Fibroblast of skin of left quadriceps (primary cell): ENCODE data around the gene AOAH.

ENCODE experiments used
- DNase-seq, 2 experiments: peaks; one replicate each; pipeline ENCODE4 v3.0.0-alpha.2; 2013; ENCODE audit warnings: low read depth in 2 of 2

AOAH gene

DNA sequence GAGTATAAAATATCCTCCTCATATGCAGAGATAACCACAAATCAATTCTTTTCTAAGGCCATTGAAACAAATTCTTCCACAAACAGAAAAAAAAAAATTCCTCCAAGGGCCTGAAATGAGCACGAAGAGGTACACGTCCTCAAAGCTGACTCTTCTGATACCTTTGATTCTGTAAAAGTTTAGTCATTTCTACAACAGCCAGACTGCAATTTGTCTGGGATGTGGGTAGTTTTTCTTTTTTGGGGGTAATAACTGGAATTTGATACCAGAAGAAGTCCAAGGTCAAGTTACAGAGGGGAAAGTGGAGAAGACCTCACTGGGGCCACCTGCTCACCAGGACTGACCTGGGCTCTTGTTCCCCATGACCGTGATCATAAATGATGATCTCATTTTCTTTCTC is 121.8 kb downstream of the AOAH start:
- DNase-seq = no peak

DNA sequence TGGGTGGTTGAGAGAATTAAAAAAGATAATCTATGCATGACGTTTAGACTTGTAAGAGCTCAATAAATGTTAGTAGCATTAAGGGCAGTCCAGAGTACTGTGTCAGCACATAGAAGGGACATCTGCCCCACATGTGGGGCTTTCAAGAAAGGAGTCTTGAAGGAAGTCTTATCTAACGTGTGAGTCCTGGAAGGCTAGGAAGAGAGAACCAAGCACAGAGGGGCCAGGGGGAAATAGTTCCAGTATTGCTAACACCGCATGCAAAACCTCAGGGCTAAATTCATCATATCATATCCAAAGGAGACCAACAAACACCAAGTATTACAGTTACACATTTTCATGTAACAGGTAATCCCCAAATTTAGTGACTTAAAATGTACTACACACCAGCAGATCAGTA is 122.7 kb downstream of the AOAH start:
- DNase-seq = no peak

DNA sequence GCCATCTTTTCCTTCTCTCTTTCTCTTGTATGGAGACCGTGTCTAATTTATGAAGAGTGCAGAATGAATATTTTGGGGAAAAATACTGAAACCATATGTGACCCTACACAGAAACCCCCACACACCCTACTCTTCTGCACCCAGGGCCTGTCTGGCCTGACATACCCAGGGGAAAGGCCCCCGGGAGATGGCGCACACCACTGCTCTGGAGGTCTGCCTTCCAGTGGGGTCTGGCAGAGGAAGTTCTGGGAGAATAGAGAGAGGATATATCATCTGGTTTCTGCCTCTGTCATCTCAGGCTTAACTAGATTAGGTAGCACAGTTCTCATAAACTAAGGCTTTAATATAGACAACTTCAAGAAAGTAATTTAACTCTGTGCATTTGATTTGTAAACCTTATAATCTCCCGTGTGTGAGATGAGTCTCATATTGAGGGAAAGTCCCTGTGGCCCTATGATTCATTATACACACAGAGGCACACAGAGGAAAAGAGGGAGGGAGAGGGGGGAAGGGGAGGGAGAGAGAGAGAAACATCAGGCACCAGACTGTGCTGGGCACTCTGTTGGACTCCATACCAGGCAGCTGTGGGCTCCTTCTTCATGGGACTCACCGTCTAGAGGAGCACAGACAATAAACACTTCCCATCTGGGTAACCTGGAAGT is 123.3 kb downstream of the AOAH start:
- DNase-seq = peak in 1 of 2 experiments; percentile 4

DNA sequence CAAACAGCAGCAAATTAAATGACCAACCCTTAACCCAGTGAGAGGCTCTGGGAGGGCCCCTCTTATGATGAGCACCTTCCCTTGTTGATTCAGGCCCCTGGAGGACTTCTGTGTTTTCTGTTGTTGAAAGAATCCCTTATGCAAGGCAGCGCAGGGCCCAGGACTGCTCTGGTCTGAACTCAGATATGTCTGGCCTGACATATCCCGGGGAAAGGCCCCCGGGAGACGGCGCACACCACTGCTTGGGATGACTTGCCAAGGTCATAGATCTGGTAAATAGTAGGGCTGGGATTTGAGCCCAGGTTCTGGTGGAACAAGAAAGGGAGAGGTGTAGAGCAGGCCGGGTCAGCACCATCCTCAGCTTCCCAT is 124.0 kb downstream of the AOAH start:
- no peak for DNase-seq

DNA sequence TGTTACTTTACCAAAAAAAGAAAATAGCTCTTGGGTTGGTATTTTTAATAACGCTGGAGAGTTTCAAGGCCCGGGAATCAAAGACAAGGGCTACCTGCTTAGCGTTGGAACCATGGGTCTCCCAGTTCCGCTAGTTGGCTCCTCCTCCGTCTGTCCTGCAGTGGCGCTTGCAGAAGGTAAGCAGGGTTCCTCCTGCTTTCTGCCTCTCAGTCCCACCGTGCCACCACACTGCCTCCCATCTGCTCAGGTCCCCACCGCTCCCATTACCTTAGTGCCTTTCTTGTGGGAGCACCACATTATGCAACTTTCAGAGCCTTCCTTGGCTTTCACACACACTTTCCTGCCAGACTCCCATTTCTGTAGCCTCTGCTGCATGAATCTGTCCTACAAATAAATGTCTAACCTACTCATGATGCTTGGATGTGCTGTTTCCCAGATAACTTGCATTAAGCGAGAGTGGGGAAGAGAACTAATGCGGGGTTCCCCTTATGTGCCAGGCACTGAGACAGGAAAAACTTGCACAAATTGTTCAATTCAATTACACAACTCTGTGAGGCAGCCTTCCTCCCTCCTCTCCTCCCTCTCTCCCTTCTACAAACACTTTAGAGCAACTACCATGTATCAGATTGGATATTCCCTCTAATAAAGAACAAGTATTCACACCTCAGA is 124.5 kb downstream of the AOAH start:
- DNase-seq = no peak

DNA sequence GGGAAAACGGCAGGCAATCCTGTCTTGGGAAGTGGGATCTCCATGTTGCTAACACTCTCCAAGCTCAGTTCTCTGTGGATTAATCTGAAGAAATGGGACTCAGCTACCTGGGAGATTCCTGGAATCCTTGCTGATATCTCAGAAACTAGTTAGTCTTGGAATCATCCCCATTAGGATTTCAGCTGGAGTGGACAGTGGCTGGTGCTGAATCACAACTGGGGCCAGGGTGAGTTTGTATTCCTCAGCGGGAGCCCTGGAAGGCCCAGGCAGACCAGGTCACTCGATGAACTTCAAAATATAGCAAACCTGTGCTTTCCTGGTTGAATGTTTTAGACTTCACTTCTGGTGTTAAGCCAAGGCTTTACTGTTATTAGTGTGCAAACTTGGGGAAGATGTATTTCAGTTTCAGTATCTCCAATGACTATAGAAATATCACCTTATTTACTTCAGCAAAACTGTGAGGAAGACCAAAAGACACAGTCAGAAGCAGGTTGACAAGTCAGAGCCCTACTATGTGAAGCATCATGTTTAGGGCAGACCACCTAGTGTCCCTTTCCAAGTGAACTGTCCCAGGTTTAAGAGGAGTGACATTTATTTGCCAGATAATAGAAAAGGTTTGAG is 126.1 kb downstream of the AOAH start:
- DNase-seq = no peak

DNA sequence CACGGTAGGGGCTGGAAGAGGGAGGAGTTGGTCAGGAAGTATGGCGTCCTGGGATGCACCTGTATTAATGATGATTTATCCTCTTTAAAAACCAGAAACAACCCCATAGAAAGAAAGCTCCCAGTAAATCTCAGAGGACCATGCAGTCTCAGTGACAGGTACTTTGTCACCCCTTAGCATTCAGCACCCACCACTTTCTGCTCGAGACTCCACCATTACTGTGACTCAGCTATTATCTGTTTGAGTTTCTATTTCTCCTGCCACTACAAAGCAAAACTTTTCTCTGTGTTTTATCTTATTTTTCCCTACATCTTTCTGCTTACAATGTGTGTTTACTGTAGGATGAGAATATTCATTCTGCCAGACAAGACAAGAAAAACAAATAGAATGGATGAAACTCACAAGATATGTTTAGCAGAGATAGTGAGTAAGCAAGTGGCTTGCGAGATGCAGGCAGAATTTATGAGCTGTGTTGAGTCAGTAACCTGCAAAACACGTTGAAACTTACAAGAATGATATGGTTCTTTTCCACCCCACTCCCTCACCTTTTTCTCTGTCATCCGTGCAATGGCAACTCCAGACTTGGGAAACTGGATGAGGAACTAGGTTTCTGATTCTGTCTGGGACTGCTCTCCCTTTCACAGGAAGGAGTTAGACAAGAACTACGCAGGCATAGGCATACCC is 127.1 kb downstream of the AOAH start:
- no peak for DNase-seq

DNA sequence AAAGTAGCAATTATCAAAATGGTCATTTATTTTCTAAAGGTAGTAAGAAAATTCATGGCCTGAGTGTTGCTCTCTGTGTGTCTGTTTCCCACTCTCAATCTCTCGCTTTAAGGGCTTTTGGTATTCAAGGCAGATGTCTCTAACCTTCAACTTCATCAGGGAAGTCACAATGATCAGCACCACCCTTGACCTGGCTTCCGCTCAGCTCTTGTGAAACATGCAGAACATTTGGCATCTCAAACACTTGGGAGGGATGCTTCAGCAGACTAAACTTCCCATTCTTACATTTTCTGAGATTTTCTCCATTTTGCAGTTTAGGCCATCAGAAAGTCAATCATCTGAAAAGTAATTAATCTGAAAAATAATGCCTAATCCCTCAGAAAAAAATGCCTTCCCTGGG is 129.8 kb downstream of the AOAH start:
- DNase-seq = no peak

DNA sequence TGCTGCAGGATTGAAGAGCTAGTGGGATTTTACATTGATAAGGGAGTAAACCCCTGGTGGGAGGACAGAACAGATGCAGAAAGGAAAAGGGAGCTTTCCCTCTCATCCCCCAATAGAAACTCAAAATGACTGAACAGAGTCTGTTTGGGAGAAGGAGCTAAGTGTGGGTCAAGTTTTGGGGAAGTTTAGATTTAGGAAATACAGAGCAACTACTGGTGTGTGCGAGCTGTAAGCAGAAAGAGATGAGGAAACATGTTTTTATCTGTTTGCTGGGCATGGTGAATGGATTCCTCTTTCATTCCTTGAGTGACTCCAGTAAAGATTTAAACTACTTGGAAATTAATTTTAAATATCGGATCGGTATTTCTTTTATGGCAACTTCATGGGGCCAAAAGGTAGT is 132.7 kb downstream of the AOAH start:
- no peak for DNase-seq

DNA sequence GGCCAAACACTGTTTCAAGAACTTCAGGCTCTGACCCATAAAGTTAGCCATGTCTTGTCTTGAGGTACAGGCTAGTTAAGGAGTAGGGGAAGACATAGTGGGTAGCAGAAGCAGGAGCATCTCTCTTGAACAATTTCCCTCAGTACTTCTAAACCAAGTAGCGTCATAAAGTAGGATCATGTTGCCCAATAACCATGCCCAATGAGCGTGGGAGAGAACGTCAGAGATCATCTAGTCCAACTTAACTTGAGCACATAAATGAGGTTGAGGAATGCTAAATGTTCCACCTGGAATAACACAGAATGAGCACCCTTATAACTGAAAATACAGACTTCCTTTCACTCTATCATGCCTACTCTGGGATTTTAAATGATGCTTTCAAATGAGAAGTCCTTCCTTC is 134.9 kb downstream of the AOAH start:
- DNase-seq = no peak

DNA sequence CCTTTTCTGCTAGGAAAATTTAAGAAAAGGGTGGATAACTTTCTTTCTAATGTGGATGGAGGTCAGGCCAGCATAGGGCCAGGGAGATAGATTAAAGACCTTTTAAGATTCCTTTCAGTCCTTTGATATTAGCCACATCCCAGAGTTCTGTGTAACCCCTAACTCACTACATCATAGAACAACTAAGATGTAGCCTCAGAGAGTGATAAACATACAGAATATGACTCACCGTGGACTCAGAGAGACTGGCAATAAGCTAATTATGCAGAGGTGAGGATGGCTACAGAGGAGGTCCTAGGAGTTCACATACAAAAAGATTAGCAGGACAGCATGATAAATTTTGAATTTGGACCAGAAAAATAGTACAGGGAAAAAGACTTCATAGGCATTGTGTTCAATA is 141.0 kb downstream of the AOAH start:
- no peak for DNase-seq

DNA sequence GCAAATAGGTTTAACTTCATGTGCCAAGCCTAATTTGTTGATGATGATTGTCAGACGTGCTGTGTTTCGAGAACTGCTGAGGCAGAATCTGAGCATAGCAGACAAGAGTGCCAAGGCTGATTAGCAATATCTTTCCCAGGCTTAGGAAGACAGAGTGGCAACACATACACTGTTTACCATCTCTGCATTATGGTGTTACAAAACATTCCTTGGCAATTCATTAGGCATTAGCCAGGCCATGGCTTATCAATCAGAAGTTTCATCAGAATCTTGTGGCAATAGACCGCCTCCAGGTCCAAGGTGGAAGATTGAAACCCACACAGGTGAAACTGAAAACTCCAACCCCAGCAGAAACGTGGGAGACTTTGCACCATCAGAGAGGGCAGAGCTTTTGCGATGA is 148.5 kb downstream of the AOAH start:
- no peak for DNase-seq

DNA sequence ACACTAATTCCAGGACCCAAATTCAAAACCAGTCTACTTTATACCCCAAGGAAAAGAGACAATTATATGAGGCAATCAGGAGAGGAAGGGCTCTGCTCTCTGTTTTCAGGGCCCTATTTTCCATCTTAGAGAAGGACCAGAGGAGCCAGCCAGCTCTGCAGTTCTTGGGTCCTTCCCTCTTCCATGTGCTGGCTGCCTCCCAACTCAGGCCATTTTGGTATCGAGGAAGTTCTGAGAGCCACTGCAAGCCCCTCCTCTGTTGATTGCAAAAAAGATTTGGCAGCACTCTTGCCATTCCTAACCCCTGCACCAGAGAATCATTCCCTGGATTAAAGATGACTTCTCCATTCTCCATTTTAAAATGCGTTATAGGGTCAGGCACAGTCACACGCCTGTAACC is 151.2 kb downstream of the AOAH start:
- no peak for DNase-seq

DNA sequence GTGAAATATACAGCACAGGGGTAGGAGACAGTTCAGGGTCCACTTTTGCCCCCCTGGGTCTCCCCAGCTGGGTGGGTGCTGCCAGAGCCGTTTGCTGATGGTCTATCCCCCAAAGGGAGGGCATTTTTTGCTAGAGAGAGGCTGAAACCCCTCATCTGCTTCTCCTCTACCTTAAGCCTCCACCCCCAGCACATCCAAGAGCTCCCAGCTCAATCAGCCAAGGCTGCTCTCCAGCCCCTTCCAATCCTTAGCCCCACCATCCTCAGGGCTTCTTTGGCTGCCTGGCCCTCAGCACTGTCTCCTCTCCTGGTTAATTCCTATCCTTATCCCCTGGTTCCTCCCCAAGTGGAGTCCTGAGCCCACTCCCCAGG is 153.1 kb downstream of the AOAH start:
- DNase-seq = no peak

DNA sequence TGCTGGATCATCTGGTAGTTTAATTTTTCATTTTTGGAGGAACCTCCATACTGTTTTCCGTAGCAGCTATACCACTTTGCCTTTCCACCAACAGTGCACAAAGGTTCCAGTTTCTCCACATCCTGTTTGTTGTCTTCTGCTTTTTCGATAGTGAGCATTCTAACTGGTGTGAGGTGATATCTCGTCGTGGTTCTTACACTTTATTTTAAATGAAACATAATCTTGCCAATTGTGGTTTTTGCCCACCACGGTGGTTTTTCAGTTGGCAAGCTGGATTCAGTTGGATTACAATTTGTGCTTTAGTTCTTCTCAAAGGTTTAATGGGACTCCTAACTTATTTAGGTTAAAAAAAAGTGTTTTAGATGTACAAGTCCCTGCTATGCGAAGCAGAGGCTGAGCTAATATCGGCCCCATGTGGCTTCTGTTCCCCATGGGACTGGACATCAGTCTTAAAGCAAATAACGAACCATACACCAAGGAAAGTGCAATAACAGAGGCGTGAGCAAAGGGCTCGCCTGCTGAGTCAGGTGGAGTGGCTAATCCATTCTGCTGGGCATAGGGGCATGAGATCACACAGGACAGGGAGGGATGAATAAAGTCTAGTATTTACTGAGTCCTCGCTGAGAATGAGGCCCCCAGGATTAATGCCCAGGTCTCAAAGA is 153.6 kb downstream of the AOAH start:
- DNase-seq = no peak

DNA sequence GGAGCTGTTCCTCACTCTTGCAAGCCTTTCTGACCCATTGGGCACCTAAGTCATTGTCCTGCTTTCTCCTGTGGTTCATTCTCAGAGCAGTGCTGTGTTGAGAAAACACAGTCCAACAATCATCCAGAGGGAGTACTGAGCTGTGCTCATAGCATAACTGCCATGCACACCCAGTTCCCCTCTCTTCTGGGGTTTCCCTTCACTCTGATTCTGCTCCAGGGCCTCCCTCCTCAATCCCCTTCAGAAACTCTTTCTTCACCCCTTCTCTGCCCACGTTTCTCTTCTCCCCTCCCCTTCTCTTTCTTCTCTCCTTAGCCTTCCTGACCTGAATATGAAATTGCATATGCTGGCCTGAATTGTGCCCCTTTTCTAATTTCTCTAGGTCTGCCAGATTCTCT is 155.8 kb downstream of the AOAH start:
- DNase-seq = no peak

DNA sequence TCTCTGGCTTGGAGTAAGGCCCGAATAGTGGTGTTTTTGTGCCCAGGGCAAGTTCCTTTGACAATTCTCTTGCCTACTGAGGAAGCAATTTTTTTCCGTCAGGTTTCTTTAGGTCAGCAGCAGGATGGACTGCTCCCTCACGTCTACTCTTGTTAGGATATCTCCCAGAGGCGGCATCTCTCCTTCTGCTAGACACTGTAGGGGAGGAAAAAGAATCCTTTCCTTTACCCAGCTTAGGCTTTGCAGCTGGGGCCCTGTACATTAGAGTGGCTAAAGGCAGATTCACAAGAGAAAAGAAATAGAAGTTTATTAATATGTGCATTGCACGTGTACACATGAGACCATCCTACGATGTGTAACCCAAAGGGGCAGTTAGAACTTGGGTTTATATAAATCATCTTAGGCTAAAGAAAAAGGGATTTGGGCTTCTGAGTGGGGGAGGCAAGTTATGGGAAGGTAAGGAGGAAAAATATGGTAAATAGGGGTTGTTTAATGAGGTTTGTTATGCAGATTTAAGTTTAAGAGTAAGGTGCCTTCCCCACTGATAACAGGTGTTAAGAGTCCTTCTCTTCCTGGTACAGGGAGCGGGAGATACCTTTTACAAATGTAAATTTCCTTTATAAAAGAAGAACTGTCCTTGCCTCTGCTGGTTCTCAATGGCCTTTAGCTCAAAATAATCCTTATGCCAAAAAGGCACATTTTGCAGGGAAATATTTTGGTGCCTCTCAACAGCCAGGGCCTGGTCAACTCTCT is 156.4 kb downstream of the AOAH start:
- no peak for DNase-seq

DNA sequence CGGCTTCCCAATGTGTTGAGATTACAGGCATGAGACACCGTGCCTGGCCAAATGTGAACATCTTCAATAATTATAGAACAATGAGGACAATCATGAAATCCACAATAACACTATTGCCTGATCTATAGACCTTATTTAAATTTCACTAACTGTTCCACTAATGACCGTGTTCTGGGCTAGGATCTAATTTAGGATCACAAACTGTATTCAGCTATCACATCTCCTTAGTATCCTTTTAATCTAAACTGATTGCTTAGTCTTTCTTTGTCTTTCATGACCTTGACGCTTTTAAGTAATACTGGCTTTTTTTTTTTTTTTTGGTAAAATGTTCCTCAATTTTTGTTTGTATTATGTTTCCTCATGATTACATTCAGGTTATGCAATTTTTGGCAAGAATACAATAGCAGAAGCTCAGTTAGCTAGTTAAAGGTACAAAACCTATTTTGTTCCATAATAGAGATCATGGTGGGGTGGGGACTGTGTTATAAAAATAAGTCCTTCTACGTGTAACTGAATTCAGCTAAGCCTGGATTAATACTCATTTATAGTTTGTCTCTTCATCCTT is 158.4 kb downstream of the AOAH start:
- DNase-seq = no peak

DNA sequence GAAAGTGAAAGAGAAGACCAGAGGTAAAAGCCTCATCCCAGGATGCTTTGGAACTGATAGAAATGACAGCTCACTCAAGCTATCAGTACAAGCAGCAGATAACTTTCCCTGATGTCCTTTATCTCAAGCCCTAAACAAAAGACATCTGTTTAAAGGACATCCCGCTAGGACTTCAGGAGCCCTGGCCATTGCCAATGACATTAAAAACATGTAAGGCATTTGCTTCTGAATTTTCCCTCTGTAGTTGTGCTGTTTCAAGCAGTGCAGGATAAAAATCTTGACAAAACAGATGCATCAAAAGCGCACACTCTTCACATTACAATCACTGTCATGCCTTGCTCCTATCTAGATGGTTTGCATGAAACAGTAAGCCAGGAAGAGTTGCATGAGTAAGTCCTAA is 159.8 kb downstream of the AOAH start:
- no peak for DNase-seq

DNA sequence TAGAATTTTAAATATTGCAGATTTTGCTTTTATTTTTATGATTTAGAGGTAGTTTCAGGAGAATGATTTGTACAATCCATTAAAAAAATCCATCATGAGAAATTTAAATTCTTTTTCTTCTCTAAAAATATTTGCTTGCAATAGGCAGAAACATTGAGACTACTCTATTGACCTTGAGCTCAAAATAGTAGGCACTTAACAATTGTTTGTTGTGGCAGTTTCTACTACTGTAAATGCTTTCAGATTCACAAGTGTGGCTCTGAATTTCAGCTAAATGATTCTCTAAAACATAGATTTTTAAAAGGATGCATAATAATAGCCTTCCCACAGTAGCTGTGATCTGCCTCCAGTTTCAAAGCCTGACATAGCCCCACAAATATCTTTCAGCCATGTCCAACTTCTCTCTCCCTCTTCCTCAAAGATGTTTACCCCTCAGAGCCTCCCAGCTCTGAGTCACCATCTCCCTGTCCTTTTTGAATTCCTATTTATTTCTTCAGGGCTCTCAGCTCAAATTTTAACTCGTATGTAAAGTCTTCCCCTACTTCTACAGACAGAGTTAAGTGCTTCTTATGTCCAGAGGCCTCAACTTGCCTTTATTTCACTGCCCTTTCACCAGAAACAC is 160.5 kb downstream of the AOAH start:
- no peak for DNase-seq

DNA sequence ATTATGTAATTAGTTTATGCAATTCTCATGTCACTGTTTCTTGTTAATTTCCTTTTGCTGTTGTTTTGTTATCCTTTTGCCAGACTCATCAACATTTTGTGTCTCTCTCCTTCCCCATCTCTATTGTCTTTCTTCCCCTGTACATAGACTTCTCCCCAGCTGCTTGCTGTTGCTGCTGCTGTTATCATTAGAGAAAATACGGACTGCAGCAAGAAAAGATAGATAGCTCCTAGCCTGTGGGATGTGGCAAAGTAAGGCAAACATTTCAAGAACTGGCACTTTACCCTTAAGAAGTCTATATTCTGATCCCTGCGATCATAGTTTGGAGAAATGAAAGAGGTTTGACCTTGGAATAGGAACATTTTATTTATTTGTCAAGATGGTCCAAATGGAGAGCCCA is 162.2 kb downstream of the AOAH start:
- DNase-seq = no peak
